HG03025 (cell line): ENCODE results near the gene NELL2.
"Not testable (repeated sequence)": the region's sequence is repeated elsewhere in the genome, so short reads cannot be mapped to it uniquely, and the experiment has no call there.

Experiments used
- ATAC-seq: cut with Tn5 transposase; IDR thresholded peaks from one replicate; pipeline ENCODE4 v1.9.1; 2021; ENCODE audit warnings: mild to moderate bottlenecking, moderate library complexity; ENCODE audit not compliant: unreplicated experiment, low FRiP score

NELL2 gene

DNA sequence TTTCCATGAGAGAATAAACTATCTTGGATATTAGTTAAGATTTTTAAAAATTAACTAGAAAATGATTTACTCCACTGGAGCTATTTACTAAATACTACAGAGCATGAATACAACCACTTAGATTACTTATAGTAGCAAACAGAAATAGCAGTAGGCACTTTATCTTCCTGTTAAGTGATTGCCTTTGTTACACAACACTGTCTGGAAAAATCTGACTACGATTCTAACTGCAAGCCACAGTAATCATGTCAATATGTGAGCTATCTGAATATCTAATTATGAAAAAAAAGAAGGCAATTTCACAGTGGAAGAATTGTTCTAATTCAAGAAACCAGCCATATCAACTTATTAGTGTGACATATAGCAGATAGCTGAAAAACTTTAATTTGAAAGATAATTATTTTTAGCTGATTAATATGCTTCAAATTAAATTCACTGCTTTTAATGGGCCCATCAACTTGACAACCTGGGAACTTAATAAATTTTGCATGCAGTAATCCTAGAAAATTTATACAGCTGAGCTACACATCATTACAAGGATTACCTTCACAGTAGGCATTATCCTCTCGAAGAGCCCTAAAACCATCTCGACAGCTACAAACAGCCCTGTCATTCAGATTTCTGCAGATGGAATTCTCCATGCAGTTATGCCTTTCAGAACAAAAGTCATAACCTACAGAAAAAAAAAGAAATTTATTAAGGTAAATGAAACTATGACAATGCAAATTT lies 172.8 kb downstream of the NELL2 start:
- no peak for ATAC-seq

GRCh38 chr12:44697511-44697910 lies 178.6 kb downstream of the NELL2 start:
- ATAC-seq, result no peak

DNA sequence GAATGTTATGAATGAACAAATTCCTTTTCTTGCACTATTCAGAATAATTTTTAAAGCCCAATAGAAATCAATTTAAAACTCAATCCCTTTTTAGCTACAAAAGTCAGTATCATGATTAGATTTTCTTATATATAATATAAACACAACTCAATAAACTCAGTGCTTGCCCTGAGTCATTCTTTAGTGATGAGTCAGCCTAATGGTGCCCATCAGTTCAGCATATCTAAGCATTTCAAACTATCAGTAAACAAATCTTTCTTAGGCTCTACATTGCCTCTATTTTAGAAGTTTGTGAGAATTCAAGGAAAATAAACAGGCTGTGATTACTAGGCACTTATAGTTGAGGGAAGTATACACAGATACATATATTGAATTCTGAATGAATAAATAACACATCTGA lies 179.6 kb downstream of the NELL2 start:
- no peak for ATAC-seq

DNA sequence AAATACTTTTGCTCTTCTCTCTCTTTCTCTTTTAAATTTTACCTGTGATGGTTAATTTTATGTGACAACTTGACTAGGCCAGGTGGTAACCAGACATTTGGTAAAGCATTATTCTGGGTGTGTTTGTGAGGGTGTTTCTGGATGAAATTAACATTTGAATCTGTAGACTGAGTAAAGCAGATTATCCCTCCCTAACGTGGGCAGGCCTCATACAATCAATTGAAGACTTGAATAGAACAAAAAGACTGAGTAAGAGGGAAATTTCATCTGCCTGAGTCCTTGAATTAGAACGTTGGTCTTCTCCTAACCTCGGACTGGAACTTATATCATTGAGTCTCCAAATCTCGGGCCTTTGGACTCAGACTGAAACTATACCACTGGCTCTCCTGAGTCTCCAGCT lies 182.1 kb downstream of the NELL2 start:
- no peak for ATAC-seq

- ATAC-seq, result no peak
These were observed 186.5 kb downstream of the NELL2 start for GRCh38 chr12:44689587-44689986.

DNA sequence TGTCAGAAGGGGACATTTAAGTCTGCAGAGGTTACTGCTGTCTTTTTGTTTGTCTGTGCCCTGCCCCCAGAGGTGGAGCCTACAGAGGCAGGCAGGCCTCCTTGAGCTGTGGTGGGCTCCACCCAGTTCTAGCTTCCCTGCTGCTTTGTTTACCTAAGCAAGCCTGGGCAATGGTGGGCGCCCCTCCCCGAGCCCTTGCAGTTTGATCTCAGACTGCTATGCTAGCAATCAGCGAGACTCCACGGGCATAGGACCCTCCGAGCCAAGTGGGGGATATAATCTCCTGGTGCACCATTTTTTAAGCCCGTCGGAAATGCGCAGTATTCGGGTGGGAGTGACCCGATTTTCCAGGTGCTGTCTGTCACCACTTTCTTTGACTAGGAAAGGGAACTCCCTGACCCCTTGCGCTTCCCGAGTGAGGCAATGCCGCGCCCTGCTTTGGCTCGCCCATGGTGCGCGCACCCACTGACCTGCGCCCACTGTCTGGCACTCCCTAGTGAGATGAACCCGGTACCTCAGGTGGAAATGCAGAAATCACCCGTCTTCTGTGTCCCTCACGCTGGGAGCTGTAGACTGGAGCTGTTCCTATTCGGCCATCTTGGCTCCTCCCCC lies 189.2 kb downstream of the NELL2 start:
- ATAC-seq, result not testable (repeated sequence)

DNA sequence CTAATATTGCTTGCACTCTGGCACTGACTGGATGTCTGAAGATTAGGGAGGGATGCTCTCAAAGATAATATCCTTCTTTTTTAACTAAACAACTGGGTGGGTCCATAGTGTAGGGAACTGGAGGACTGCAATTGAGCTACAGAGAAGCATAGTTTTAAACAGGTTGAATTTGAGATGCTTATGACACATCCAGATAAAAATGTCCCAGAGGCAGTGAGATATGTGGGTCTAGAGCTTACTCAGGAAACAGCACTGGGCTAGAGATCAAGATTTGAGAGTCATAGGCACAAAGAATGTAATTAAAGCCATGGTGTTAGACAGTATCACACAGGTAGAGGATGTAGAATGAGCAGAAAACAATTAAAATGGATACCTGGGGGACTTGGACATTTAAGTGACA lies 198.4 kb downstream of the NELL2 start:
- no peak for ATAC-seq

- ATAC-seq, result no peak
These were observed 201.2 kb downstream of the NELL2 start for GRCh38 chr12:44674875-44675274.

DNA sequence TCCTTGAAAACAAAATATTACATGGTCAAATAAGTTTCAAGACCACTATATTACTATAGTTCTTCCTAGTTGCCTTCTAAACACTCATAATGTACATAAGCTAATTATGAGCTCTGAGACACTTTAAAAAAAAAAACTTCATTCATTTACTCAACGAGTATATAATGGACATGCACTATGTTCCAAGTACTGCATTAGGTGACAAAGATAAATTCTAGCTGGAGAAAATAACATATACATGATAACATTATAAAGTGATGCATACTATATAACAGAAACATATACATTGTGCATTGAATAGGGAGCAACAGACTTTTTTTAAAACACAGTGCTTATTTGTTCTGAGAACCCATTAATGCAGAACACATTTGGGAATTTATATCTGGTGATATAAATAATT lies 202.3 kb downstream of the NELL2 start:
- ATAC-seq, result no peak

- no peak for ATAC-seq
These were observed 204.1 kb downstream of the NELL2 start for GRCh38 chr12:44672042-44672441.

GRCh38 chr12:44668443-44668842 lies 207.7 kb downstream of the NELL2 start:
- ATAC-seq, result no peak

DNA sequence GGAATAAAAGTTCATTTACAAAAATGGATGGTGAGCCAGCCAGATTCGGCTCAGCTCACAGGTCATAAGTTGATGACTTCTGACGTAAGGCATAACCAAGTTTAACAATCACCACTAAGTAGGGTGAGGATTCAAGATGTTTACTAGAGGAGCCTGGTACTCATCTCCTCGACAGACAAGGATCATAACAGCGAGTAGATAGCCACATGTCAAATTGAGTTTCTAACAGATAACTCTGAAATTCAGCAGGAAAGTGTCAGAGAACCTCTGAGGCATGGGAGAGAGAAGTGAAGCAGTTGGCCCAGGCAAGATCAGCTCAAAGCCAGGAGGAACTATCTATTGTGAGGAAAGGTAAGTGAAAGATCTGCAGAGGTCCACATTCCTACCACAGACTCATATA lies 208.7 kb downstream of the NELL2 start:
- no peak for ATAC-seq

DNA sequence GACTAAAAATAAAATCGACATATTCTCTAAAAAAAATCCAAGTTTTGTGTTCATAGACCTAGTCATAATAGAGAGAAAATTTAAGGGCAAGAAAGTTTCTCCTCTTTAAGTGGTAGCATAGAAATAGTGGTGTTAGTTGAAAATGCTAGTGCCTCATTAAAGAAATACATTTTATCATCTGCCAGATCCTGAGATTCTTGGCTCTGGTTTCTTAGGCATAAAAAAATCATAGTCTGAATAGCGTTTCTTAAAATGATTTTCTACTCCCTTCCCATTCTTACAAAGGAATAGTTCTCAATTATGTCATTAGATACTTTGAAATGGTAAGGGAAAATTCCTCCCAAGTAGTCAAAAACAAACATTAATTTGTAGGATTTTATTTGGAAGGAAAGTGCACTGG lies 212.8 kb downstream of the NELL2 start:
- ATAC-seq, result no peak

- ATAC-seq, result no peak
These were observed 220.3 kb downstream of the NELL2 start for GRCh38 chr12:44655846-44656245.

- ATAC-seq, result no peak
These were observed 221.2 kb downstream of the NELL2 start for GRCh38 chr12:44654646-44655639.

DNA sequence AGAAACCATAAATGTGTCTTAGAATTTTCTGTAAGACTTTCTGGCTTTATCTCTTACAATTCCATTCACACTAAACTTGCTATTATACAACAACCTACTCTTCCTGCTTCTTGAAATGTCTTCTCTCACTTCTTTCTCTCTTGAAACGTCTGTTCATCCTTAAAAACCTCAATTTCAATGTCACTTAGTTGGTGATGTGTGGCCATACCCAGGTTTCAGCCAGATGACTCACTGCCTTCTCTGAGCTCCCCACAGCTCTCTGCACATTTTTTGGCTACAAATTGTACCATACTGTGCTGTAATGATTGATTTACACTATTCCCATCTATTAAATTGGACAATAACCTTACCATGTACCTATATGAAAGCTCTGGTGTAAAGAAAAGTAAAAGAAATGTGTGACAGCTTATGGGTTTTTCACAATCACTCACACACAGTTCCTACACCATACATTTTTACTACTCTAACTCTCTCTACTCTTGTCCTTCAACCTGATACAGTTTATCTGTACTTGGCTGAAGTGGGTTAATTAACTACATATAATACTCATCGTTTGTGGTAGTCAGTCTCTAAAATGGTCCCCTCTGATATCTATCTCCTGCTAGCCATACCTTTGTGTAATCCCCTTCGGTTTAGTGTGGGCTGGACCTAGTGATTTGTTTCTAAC lies 222.1 kb downstream of the NELL2 start:
- ATAC-seq, result no peak

- ATAC-seq, result no peak
These were observed 226.4 kb downstream of the NELL2 start for GRCh38 chr12:44649693-44650092.

DNA sequence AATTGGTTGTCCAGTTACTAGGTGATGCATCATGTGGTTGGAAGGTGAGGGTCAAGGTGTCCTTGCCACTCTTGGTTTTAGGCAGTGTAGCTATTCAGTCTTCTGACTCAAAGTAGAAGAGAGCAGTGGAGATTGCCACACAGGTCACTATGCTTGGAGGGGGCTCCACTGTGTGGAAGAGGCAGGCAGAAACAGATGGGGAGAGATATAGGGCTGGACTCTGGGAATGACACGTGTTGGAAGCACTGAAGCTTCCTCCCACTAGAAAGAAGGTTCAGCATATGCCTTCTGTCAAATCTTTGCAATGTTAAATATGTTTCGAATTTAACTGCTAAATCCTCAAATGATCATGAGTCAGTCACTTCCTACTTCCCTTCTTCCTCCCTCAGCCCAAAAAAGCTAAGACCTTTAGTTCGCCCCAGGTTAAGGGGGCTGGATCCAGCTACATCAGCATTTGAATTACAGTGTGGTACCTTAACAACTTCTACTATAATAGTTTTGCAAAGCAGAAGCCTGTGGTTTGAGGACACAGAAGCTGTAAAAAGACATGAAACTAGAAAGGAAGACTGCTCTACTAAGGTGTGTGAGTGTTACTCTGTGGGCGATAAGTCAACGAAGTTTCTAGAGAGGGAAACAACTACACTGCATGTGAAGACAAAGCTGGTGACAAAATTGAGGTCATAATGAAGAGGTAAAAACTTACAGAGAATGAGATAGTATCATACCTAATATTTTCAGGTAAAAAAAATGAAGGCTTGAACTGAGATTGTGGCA lies 228.0 kb downstream of the NELL2 start:
- ATAC-seq, result peak; percentile 68

GRCh38 chr12:44640427-44641190 lies 235.5 kb downstream of the NELL2 start:
- ATAC-seq, result no peak
